ENCODE results near the gene LPIN1. TPM values are rescaled to one million over a fixed set of nuclear protein-coding genes. Genes with fewer than 3 reads are reported as not detected.

Gene LPIN1
- polyA plus RNA-seq, 2 donors, result 25.5 to 65.4 TPM

DNA sequence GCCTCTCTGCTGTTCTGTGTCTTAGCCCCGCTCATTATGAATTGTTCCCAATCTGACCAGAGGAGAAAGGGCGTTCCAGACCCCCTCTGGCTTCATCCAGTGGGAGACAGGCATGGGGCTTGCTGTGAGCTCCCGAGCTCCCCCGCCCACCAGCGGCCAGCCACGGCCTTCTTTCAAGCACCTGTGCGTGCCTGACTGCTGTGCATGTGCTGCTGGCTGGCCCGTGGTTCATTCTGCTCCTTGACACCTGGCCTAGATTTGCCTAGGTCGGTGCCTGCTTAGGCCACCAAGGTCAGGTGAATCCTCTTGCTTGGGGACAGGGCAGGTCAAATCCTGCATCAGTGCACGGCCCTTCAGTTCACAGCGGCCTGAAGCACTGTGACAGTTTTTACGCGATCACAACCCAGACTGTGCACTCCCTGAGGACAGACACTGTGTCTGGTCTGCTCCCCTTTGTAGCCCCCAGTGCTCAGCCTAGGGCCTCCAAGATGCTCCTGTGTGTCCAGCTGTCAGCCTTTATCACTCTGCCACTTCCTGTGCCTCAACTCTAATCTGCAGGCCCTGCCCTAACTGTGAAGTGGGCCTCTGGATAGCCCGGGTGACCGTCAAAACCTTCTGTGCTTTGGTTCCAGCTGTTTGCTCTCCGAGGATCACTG is 3.6 kb upstream of the LPIN1 start:
- no peaks in the 10 kb centered on the region for H3K36me3 ChIP-seq (ENCODE audit: control insufficient read depth in 2 of 2, insufficient read depth in 2 of 2, low read length in 1 of 2)
- 89% methylated on average over 16 of the region's 16 CpGs for WGBS, 2 donors
- H3K9me3 ChIP-seq (ENCODE audit: control insufficient read depth in 2 of 2, insufficient read depth in 1 of 2, low read depth in 1 of 2, low read length in 1 of 2), result no peaks in the 10 kb centered on the region
- peaks cover 4 to 12% of the 10 kb centered on the region in 2 donors for H3K4me1 ChIP-seq (ENCODE audit: control insufficient read depth in 2 of 2, insufficient read depth in 2 of 2, low read length in 1 of 2)
- no peak overlapping the region for H3K4me3 ChIP-seq (ENCODE audit: low read depth in 1 of 2, low read length in 2 of 2)
- no peak overlapping the region for H3K27ac ChIP-seq (ENCODE audit: low read depth in 2 of 2, low read length in 1 of 2)
- H3K27me3 ChIP-seq (ENCODE audit: control insufficient read depth in 1 of 2, insufficient read depth in 2 of 2, low read length in 2 of 2), result no peaks in the 10 kb centered on the region

DNA sequence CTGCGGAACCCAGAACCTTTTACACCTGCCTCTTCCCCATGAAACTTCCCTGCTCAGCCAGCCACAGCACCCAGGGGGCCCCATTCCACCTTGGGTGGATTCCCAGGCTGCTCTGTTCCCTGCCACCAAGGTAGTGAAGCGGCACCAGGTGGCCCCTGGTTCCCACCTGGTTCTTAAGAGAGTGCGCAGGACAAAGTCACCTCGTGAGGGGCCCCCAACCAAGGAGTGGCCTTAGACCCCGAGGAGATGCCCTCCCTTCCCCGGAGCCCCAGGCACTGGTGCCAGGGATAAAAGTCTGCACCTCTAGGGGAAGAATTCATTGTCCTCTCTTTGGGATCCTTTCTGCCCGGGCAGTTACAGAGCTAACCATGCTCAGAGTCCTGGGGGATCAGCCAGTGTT is 3.1 kb upstream of the LPIN1 start:
- Histone ChIP-seq H3K4me3 (ENCODE audit: low read depth in 1 of 2, low read length in 2 of 2) (no peak overlapping the region), H3K4me1 (ENCODE audit: control insufficient read depth in 2 of 2, insufficient read depth in 2 of 2, low read length in 1 of 2) (peaks cover 7 to 15% of the 10 kb centered on the region in 2 donors), H3K27me3 (ENCODE audit: control insufficient read depth in 1 of 2, insufficient read depth in 2 of 2, low read length in 2 of 2) (no peaks in the 10 kb centered on the region), H3K27ac (ENCODE audit: low read depth in 2 of 2, low read length in 1 of 2) (peak overlapping the region; percentile 49 to 78), H3K9me3 (ENCODE audit: control insufficient read depth in 2 of 2, insufficient read depth in 1 of 2, low read depth in 1 of 2, low read length in 1 of 2) (no peaks in the 10 kb centered on the region), H3K36me3 (ENCODE audit: control insufficient read depth in 2 of 2, insufficient read depth in 2 of 2, low read length in 1 of 2) (no peaks in the 10 kb centered on the region)
- 73 to 74% methylated on average over 7 of the region's 7 CpGs for WGBS, 2 donors

GRCh38 chr2:11743846-11744553 is 2.4 kb upstream of the LPIN1 start:
- peak overlapping the region in 1 of 2 donors; percentile 17 for H3K4me3 ChIP-seq (ENCODE audit: low read depth in 1 of 2, low read length in 2 of 2)
- peaks cover 7 to 15% of the 10 kb centered on the region in 2 donors for H3K4me1 ChIP-seq (ENCODE audit: control insufficient read depth in 2 of 2, insufficient read depth in 2 of 2, low read length in 1 of 2)
- no peaks in the 10 kb centered on the region for H3K36me3 ChIP-seq (ENCODE audit: control insufficient read depth in 2 of 2, insufficient read depth in 2 of 2, low read length in 1 of 2)
- no peaks in the 10 kb centered on the region for H3K9me3 ChIP-seq (ENCODE audit: control insufficient read depth in 2 of 2, insufficient read depth in 1 of 2, low read depth in 1 of 2, low read length in 1 of 2)
- WGBS, 2 donors, result 11 to 13% methylated on average over 10 of the region's 10 CpGs
- no peaks in the 10 kb centered on the region for H3K27me3 ChIP-seq (ENCODE audit: control insufficient read depth in 1 of 2, insufficient read depth in 2 of 2, low read length in 2 of 2)
- peak overlapping the region; percentile 75 to 89 for H3K27ac ChIP-seq (ENCODE audit: low read depth in 2 of 2, low read length in 1 of 2)

- H3K27ac ChIP-seq (ENCODE audit: low read depth in 2 of 2, low read length in 1 of 2), result peak overlapping the region; percentile 75 to 89
- WGBS, 2 donors, result 69 to 73% methylated on average over 14 of the region's 14 CpGs
Observed at GRCh38 chr2:11744631-11745394, 1.6 kb upstream of the LPIN1 start.

DNA sequence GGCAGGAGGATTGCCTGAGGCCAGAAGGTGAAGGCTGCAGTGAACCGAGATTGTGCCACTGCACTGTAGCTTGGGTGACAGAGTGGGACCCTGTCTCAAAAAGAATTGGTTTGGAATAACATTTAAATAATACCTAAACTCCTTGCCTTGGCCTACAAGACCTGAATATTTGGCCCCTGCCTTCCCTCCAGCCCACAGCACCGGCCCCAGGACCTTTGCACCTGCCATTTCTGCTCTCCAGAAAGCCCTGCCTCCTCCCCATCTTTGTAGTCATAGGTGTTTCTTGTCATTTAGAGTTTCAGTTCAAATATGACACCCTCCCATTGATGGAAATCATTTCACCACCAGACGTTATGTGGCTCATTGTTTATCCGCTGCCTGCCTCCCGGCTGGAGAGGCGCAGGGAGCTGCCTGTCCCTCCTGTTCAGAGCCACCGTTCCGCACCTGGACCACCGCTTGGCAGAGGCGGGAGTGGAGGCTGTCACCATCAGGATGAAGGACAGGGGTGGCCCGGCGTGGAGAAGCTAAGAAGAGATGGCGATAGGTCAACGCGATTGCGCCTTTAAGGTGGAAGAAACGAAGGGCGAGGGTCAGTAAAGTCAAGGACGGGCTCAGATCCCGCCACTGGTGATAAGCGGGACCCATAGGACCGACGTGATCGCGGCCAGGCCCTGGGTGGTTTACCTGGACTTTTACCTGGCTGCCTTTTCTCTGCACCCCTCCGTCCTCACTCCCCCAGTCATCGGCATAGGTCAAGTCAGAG is 638 bp upstream of the LPIN1 start:
- Histone ChIP-seq H3K27ac (ENCODE audit: low read depth in 2 of 2, low read length in 1 of 2) (peak overlapping the region; percentile 29 to 66), H3K4me3 (ENCODE audit: low read depth in 1 of 2, low read length in 2 of 2) (peak overlapping the region; percentile 22 to 70), H3K4me1 (ENCODE audit: control insufficient read depth in 2 of 2, insufficient read depth in 2 of 2, low read length in 1 of 2) (peaks cover 7 to 21% of the 10 kb centered on the region in 2 donors), H3K36me3 (ENCODE audit: control insufficient read depth in 2 of 2, insufficient read depth in 2 of 2, low read length in 1 of 2) (peaks cover 0 to 3% of the 10 kb centered on the region in 2 donors), H3K9me3 (ENCODE audit: control insufficient read depth in 2 of 2, insufficient read depth in 1 of 2, low read depth in 1 of 2, low read length in 1 of 2) (no peaks in the 10 kb centered on the region), H3K27me3 (ENCODE audit: control insufficient read depth in 1 of 2, insufficient read depth in 2 of 2, low read length in 2 of 2) (no peaks in the 10 kb centered on the region)
- WGBS, 2 donors, result 50 to 58% methylated on average over 27 of the region's 27 CpGs

More at GRCh38 chr2:11744631-11745394, 1.6 kb upstream of the LPIN1 start:
- Histone ChIP-seq H3K9me3 (ENCODE audit: control insufficient read depth in 2 of 2, insufficient read depth in 1 of 2, low read depth in 1 of 2, low read length in 1 of 2) (no peaks in the 10 kb centered on the region), H3K27me3 (ENCODE audit: control insufficient read depth in 1 of 2, insufficient read depth in 2 of 2, low read length in 2 of 2) (no peaks in the 10 kb centered on the region), H3K36me3 (ENCODE audit: control insufficient read depth in 2 of 2, insufficient read depth in 2 of 2, low read length in 1 of 2) (peaks cover 0 to 3% of the 10 kb centered on the region in 2 donors), H3K4me1 (ENCODE audit: control insufficient read depth in 2 of 2, insufficient read depth in 2 of 2, low read length in 1 of 2) (peaks cover 7 to 21% of the 10 kb centered on the region in 2 donors), H3K4me3 (ENCODE audit: low read depth in 1 of 2, low read length in 2 of 2) (peak overlapping the region; percentile 17 to 25)

DNA sequence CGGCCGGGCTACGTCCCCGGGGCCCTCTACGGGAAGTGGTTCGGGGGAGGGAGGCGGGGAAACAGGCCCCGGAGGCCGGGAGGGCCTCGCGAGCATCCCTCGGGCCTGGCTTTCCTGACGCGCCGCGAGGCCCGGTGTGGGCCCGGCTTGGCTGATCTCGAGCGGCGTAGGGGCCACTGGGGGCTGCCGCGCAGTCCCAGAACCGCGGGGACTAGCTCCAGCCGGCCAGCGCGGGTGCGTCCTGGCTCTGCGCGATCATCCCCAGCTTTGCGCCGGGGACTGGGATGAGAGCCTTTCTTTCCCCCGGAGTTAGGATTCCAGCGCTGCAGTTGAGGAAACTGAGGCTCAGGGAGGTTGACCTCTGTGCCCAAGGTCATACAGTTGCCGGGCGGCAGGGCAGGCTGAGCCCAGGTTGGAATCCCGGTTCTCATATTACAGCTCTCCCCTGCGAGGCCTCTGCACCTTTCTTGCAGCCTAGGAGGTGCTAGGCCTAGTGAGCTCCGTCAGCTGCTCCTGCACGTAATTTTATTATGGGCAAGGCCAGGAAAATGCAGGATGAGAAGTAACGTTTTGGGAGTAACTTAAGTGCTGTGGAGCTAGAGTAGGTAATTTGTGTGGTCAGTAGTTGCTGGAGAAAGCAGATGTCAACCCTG is 501 bp downstream of the LPIN1 start:
- Histone ChIP-seq H3K36me3 (ENCODE audit: control insufficient read depth in 2 of 2, insufficient read depth in 2 of 2, low read length in 1 of 2) (peaks cover 0 to 3% of the 10 kb centered on the region in 2 donors), H3K4me1 (ENCODE audit: control insufficient read depth in 2 of 2, insufficient read depth in 2 of 2, low read length in 1 of 2) (peaks cover 7 to 21% of the 10 kb centered on the region in 2 donors), H3K9me3 (ENCODE audit: control insufficient read depth in 2 of 2, insufficient read depth in 1 of 2, low read depth in 1 of 2, low read length in 1 of 2) (no peaks in the 10 kb centered on the region), H3K27ac (ENCODE audit: low read depth in 2 of 2, low read length in 1 of 2) (peak overlapping the region; percentile 81 to 87), H3K27me3 (ENCODE audit: control insufficient read depth in 1 of 2, insufficient read depth in 2 of 2, low read length in 2 of 2) (no peaks in the 10 kb centered on the region), H3K4me3 (ENCODE audit: low read depth in 1 of 2, low read length in 2 of 2) (peak overlapping the region; percentile 70 to 76)
- WGBS, 2 donors, result 0% methylated on average over 20 to 42 of the region's 42 CpGs

- WGBS, 2 donors, result 66 to 72% methylated on average over 19 of the region's 19 CpGs
- peak overlapping the region; percentile 50 to 70 for H3K4me3 ChIP-seq (ENCODE audit: low read depth in 1 of 2, low read length in 2 of 2)
Observed at GRCh38 chr2:11748018-11748860, 1.8 kb downstream of the LPIN1 start.

DNA sequence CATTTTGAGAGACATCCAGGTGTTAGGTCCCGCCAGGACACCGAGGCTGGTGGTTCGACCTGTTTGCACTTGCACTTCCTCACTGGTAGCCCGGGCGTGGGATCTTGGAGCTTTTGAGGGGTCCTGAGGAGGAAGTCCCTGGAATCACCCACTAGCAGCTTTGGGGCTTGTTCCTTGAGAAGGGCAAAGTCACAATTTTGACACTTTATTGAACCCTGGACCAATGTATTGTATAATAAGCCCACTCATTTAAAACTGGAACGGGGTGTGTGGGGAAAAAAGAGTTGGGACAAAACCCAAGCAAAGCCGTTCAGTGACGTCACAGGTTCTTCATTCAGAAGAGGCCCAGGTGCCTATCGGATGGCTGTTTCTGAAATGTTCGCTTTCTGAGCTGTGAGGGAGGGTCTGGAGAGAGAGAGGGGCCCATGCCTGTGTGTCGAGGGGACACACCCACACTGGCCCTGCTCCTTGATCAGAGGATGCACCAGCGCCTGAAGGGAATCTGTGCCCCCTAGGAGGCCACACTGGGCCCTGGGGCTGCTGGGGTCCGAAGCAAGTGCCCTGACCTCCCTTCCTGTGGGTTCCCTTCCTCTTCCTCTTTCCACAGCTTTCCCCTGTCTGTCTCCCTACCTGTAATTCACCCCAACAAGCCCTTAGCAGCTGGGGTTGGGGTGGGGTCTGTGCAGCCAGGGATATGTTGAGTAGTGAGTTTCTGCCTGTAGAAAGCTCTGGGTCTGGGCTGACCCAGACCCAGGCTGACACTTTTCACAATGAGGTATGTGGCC is 2.6 kb downstream of the LPIN1 start:
- H3K27me3 ChIP-seq (ENCODE audit: control insufficient read depth in 1 of 2, insufficient read depth in 2 of 2, low read length in 2 of 2), result no peaks in the 10 kb centered on the region
- no peak overlapping the region for H3K27ac ChIP-seq (ENCODE audit: low read depth in 2 of 2, low read length in 1 of 2)
- H3K9me3 ChIP-seq (ENCODE audit: control insufficient read depth in 2 of 2, insufficient read depth in 1 of 2, low read depth in 1 of 2, low read length in 1 of 2), result no peaks in the 10 kb centered on the region
- H3K4me1 ChIP-seq (ENCODE audit: control insufficient read depth in 2 of 2, insufficient read depth in 2 of 2, low read length in 1 of 2), result peaks cover 7 to 25% of the 10 kb centered on the region in 2 donors
- peak overlapping the region; percentile 50 to 70 for H3K4me3 ChIP-seq (ENCODE audit: low read depth in 1 of 2, low read length in 2 of 2)
- WGBS, 2 donors, result 61 to 70% methylated on average over 13 of the region's 13 CpGs
- H3K36me3 ChIP-seq (ENCODE audit: control insufficient read depth in 2 of 2, insufficient read depth in 2 of 2, low read length in 1 of 2), result peaks cover 0 to 3% of the 10 kb centered on the region in 2 donors

More at GRCh38 chr2:11748018-11748860, 1.8 kb downstream of the LPIN1 start:
- Histone ChIP-seq H3K27me3 (ENCODE audit: control insufficient read depth in 1 of 2, insufficient read depth in 2 of 2, low read length in 2 of 2) (no peaks in the 10 kb centered on the region), H3K9me3 (ENCODE audit: control insufficient read depth in 2 of 2, insufficient read depth in 1 of 2, low read depth in 1 of 2, low read length in 1 of 2) (no peaks in the 10 kb centered on the region), H3K27ac (ENCODE audit: low read depth in 2 of 2, low read length in 1 of 2) (peak overlapping the region; percentile 37 to 45), H3K36me3 (ENCODE audit: control insufficient read depth in 2 of 2, insufficient read depth in 2 of 2, low read length in 1 of 2) (peaks cover 0 to 3% of the 10 kb centered on the region in 2 donors), H3K4me1 (ENCODE audit: control insufficient read depth in 2 of 2, insufficient read depth in 2 of 2, low read length in 1 of 2) (peaks cover 7 to 21% of the 10 kb centered on the region in 2 donors)

All from esophagus (tissue), 2 donors.